Measurements from ENCODE around the gene MRI1.
"Not testable (repeated sequence)": the region's sequence is repeated elsewhere in the genome, so short reads cannot be mapped to it uniquely, and the experiment has no call there.

The MRI1 gene

GRCh38 chr19:13762635-13763235 is 1.6 kb upstream of the MRI1 start:
- FAIRE-seq, result no peak

- FAIRE-seq, result no peak
Measured at GRCh38 chr19:13763265-13763664, 1.1 kb upstream of the MRI1 start.

- FAIRE-seq, result no peak
Measured at GRCh38 chr19:13764821-13765394, 586 bp downstream of the MRI1 start.

GRCh38 chr19:13765395-13766094 is 1.2 kb downstream of the MRI1 start:
- FAIRE-seq, result no peak

- FAIRE-seq, result no peak
Measured at GRCh38 chr19:13766095-13766481, 1.8 kb downstream of the MRI1 start.

- no peak for FAIRE-seq
Measured at GRCh38 chr19:13768510-13768909, 4.2 kb downstream of the MRI1 start.

- no peak for FAIRE-seq
Measured at GRCh38 chr19:13770013-13770635, 5.8 kb downstream of the MRI1 start.

- peak; percentile 92 for FAIRE-seq
Measured at GRCh38 chr19:13774217-13775191, 10.2 kb downstream of the MRI1 start, which contains the start of gene C19orf53. Gene C19orf53 (plus strand): TSS chr19:13774456. CDS start chr19:13774478, 22 bp downstream.

GRCh38 chr19:13778398-13778797 is 14.1 kb downstream of the MRI1 start:
- no peak for FAIRE-seq

GRCh38 chr19:13778847-13779246 is 14.5 kb downstream of the MRI1 start:
- no peak for FAIRE-seq

- not testable (repeated sequence) for FAIRE-seq
Measured at GRCh38 chr19:13779794-13780193, 15.5 kb downstream of the MRI1 start.

GRCh38 chr19:13781547-13781946 is 17.2 kb downstream of the MRI1 start:
- FAIRE-seq, result peak; percentile 8

- no peak for FAIRE-seq
Measured at GRCh38 chr19:13782537-13782936, 18.2 kb downstream of the MRI1 start.

GRCh38 chr19:13783565-13784500 is 19.5 kb downstream of the MRI1 start:
- FAIRE-seq, result no peak

GRCh38 chr19:13784731-13785452 is 20.6 kb downstream of the MRI1 start:
- FAIRE-seq, result no peak

- FAIRE-seq, result no peak
Measured at GRCh38 chr19:13788991-13789390, 24.7 kb downstream of the MRI1 start.

- no peak for FAIRE-seq
Measured at GRCh38 chr19:13790354-13790753, 26.0 kb downstream of the MRI1 start.

- FAIRE-seq, result not testable (repeated sequence)
Measured at GRCh38 chr19:13793317-13793716, 29.0 kb downstream of the MRI1 start.

GRCh38 chr19:13794398-13794756 is 30.1 kb downstream of the MRI1 start:
- no peak for FAIRE-seq

GRCh38 chr19:13794757-13795589 is 30.7 kb downstream of the MRI1 start, which contains the start of gene ZSWIM4:
Gene ZSWIM4 (plus strand): TSS chr19:13795443. CDS start chr19:13795649, 206 bp downstream.
- peak; percentile 93 for FAIRE-seq
